GM20000 (cell line): ENCODE measurements around the gene THOC7.

Experiments used
- DNase-seq: peaks from one replicate; pipeline ENCODE4 v3.0.0; 2012; ENCODE audit warnings: low spot score
- TF ChIP-seq, protein P1 (sequence below): IDR thresholded peaks from 2 replicates; pipeline ENCODE4 v1.5.1; 2012; ENCODE audit warnings: mild to moderate bottlenecking, control low read depth; ENCODE audit errors: extremely low read depth, missing control alignments

Gene THOC7

DNA sequence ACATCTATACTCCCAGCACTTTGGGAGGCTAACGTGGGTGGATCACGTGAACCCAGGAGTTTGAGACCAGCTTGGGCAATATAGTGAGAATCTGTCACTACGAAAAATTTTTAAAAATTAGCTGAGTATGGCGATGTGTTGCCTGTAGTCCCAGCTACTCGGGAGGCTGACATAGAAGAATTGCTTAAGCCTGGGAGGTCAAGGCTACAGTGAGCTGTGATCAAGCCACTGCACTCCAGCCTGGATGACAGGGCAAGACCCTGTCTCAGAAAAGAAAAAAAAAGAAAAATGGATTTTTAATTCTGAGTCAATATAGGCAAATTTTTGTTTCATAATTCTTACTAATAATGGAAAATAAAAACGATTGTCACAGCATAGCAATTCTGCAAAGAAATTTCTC, 31.2 kb downstream of the THOC7 start:
- DNase-seq, result no peak
- TF ChIP-seq, protein P1, sequence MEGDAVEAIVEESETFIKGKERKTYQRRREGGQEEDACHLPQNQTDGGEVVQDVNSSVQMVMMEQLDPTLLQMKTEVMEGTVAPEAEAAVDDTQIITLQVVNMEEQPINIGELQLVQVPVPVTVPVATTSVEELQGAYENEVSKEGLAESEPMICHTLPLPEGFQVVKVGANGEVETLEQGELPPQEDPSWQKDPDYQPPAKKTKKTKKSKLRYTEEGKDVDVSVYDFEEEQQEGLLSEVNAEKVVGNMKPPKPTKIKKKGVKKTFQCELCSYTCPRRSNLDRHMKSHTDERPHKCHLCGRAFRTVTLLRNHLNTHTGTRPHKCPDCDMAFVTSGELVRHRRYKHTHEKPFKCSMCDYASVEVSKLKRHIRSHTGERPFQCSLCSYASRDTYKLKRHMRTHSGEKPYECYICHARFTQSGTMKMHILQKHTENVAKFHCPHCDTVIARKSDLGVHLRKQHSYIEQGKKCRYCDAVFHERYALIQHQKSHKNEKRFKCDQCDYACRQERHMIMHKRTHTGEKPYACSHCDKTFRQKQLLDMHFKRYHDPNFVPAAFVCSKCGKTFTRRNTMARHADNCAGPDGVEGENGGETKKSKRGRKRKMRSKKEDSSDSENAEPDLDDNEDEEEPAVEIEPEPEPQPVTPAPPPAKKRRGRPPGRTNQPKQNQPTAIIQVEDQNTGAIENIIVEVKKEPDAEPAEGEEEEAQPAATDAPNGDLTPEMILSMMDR, result no peak

DNA sequence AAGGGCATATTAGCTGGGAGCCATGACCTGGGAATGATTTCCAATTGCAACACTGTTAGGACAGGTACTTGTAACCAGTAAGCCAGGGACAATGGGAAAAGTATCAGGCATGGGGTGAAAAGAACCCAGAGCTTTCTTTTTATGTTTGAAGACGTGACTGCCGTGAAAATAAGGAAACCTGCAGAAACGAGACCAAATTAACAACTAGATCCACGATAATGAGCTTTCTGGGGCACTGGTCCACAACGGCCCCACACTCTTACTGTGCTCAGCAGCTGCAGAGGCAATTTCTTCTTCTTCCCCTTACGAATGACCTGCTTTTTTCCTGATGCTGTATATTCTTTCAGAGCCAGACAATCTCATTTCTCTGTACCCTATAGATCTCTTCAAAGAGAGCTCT, 33.1 kb downstream of the THOC7 start:
- DNase-seq, result no peak
- TF ChIP-seq, protein P1, result no peak

DNA sequence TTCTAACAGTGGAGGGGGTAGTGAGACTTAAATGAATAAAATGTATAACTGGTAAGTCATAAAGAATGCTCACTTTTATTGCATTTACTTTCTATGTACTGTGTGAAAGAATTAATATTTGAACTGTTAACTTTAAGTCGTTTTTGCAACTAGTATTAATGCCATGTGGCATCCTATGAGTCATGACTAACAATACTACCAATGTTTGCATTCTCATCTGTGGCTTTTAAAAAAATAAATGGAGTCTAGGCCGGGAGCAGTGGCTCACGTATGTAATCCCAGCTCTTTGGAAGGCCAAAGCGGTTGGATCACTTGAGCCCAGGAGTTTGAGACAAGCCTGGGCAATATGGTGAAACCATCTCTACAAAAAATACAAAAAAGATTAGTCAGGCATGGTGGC, 39.3 kb downstream of the THOC7 start:
- DNase-seq, result no peak
- TF ChIP-seq, protein P1, result no peak

DNA sequence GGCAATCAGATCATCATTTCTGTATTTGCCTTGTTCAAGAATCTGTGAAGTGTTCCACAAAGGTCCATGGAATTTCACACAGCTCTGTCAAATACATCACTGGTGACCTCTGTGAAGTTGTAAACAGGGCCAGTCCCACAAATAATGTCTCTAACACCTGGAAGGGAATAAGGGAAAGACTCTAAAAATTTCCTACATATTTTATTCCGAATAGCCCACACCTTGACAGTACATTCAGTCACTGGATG, 44.5 kb downstream of the THOC7 start, which contains the start of gene C3orf49:
Gene C3orf49, plus strand, starts transcription at position 149 of the 248 bp plus-strand sequence. CDS start 173 bp downstream, outside the sequence.
- TF ChIP-seq, protein P1, result no peak
- DNase-seq, result no peak

DNA sequence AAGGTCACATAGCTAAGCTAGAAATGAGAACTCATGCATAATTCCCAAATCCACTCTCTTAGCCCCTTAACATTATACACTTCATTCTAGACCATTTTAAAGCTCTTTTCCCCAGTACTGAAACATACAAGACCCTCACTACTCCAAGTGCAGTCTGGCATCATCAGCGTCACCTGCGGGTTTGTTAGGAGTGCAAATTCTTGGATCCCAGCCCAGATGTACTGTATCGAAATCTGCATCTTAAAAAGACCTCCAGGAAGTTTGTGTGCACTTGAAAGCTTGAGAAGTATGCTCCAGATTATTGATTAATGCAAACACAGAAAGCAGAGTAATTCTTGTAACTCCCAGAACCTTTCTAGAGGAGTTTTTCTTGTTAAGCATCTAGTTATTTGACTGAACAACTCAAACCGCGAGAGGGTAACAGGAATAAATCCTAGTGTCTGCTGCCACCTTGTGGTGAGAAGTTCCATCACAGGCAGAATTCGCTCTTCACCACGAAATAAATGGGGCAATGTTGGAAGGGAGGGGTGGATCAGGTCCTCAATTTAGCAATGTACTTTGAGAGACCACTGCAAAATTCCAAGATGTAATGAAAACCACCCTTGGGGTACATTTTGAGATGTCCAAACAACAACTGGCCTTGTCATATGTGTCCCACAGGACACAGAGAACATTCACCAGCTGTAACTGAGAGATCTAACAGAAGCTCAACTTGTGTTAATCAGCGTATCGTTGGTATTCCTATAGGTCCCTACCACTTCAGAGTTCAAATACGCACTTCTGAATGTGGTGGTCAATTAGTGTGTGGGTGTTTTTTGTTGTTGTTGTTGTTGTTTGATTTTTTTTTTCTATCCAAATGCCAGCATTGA, 45.1 kb downstream of the THOC7 start:
- TF ChIP-seq, protein P1, result peak; percentile 54
- peak; percentile 39 for DNase-seq

DNA sequence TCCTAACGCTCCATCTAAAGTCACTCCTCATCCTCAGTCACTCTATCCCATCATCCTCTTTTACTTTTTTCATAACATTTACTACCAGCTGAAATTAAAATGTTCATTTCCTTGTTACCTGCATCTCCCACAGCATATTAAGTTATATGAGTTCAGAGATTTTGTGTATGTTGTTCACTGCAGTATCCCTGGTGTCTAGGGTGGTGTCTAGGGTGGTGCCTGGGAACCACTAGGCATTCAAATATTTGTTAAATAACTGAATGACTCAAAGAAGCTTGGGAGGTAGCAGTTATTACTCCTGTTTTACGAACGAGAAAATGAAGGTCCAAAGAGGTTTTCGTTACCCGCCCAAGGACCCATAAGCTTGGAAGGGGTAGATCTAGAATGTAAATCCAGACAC, 46.4 kb downstream of the THOC7 start:
- TF ChIP-seq, protein P1, result no peak
- DNase-seq, result no peak

DNA sequence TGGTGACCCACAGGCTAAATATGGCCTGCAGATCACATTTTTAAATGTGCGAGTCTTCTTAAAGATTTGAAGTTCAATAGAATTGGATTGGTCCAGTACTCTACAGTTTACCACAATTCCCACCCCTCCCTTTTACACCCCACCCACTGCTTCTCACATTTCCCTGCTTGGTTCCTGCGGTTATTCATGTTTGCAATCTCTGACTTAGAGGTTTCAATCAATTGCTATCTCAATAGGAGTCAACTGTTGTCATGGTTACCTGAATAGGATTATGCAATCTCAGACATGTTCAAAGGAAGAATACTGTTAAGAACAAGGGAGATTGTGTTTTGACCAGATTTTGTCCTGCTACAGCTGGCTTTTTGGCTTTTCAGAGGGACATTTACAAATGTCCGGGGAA, 49.4 kb downstream of the THOC7 start:
- TF ChIP-seq, protein P1, result no peak
- no peak for DNase-seq
